Motor neuron (in vitro differentiated cells): ENCODE measurements around the gene PRKN. TPM values are rescaled to one million over a fixed set of nuclear protein-coding genes. Genes with fewer than 3 reads are reported as not detected.

ENCODE experiments used
- ATAC-seq, 8 experiments: fragments of 200-7000 bp; cut with Tn5 transposase; replicated peaks in 6 of 8; 2 replicates each; pipeline ENCODE4 v1.8.0; 2021; ENCODE audit warnings: mild to moderate bottlenecking in 8 of 8, moderate library complexity in 8 of 8
- H3K27ac ChIP-seq, 2 donors: fragments of 250-450 bp; sonication (Bioruptor Pico); 2 replicates each; pipeline ENCODE4 v1.9.0; 2021; ENCODE audit warnings: antibody characterized with exemption in 2 of 2, mild to moderate bottlenecking in 2 of 2, moderate library complexity in 1 of 2
- H3K4me1 ChIP-seq, 2 donors: fragments of 250-450 bp; sonication (Bioruptor Pico); replicated peaks in 1 of 2; 2 replicates each; pipeline ENCODE4 v1.6.1; 2021; ENCODE audit warnings: antibody characterized with exemption in 2 of 2, mild to moderate bottlenecking in 2 of 2, moderate library complexity in 1 of 2
- H3K4me3 ChIP-seq, 5 donors: fragments of 250-450 bp; sonication (Bioruptor Pico); 2 replicates each; pipeline ENCODE4 v1.9.0; 2021; ENCODE audit warnings: antibody characterized with exemption in 5 of 5, mild to moderate bottlenecking in 5 of 5, moderate library complexity in 4 of 5
- WGBS, 10 experiments: fragments of 450-650 bp; shearing (Covaris generic); methylation state at CpG; one replicate each; pipeline ENCODE4 v1.0.0; 2022; 5-methylcytosine and 5-hydroxymethylcytosine counted together
- in situ Hi-C, 9 experiments: fragments of 400-800 bp; cut with MboI; loops; one replicate each; pipeline ENCODE4 v1.15.0; 2021; ENCODE audit warnings: low sequenced_read_pairs in 9 of 9, low pct_unique_long_range_greater_than_20kb in 2 of 9; ENCODE audit not compliant: unreplicated experiment in 9 of 9
- total RNA-seq, 8 experiments: library from RNA; unstranded; fragments of 300-600 nt; gene quantifications; 2 replicates each; pipeline versions ENCODE4 v1.2.3 to v1.2.4, GENCODE V29; 2022

The PRKN gene
- total RNA-seq, 8 experiments from 2014 or later = 0.71 to 8.1 (median 2.9) TPM

- peaks cover 6 to 8% of the 10 kb centered on the region in 2 donors for H3K4me1 ChIP-seq
- no peak for ATAC-seq
- 49 to 100% (median 83%) methylated on average over 2 to 6 of the region's 6 CpGs; no CpG with 5 or more reads in 3 of the 10 experiments for WGBS, 10 experiments
- no peak overlapping the region for H3K4me3 ChIP-seq
- in situ Hi-C loops = no loop called here
- no peak overlapping the region for H3K27ac ChIP-seq
Measured at GRCh38 chr6:162708971-162709370, 18.6 kb downstream of the PRKN start.

- H3K4me1 ChIP-seq = peaks cover 6 to 10% of the 10 kb centered on the region in 2 donors
- H3K27ac ChIP-seq = no peak overlapping the region
- 37 to 100% (median 84%) methylated on average over 1 to 6 of the region's 6 CpGs; no CpG with 5 or more reads in 1 of the 10 experiments for WGBS, 10 experiments
- no peak overlapping the region for H3K4me3 ChIP-seq
- peak in 1 of 8 experiments; percentile 37 for ATAC-seq
- in situ Hi-C loops = no loop called here
Measured at GRCh38 chr6:162706232-162706631, 21.3 kb downstream of the PRKN start.

- no peak overlapping the region for H3K27ac ChIP-seq
- in situ Hi-C loops = no loop called here
- no peak overlapping the region for H3K4me3 ChIP-seq
- H3K4me1 ChIP-seq = peaks cover 6 to 10% of the 10 kb centered on the region in 2 donors
- no peak for ATAC-seq
- WGBS, 10 experiments = 29 to 100% (median 83%) methylated on average over 1 to 4 of the region's 4 CpGs; no CpG with 5 or more reads in 1 of the 10 experiments
Measured at GRCh38 chr6:162705736-162706135, 21.8 kb downstream of the PRKN start.

GRCh38 chr6:162704001-162704400 is 23.6 kb downstream of the PRKN start:
- in situ Hi-C loops = no loop called here
- ATAC-seq = no peak
- Histone ChIP-seq H3K4me3 (no peak overlapping the region), H3K27ac (no peak overlapping the region), H3K4me1 (peaks cover 6 to 10% of the 10 kb centered on the region in 2 donors)
- WGBS, 10 experiments = 50 to 100% (median 79%) methylated on average over 1 to 3 of the region's 4 CpGs; no CpG with 5 or more reads in 2 of the 10 experiments

GRCh38 chr6:162702446-162702845 is 25.1 kb downstream of the PRKN start:
- H3K27ac ChIP-seq = no peak overlapping the region
- ATAC-seq = no peak
- no peak overlapping the region for H3K4me3 ChIP-seq
- WGBS, 10 experiments = 0 to 92% (median 56%) methylated on average over 1 to 2 of the region's 2 CpGs; no CpG with 5 or more reads in 1 of the 10 experiments
- peaks cover 6 to 10% of the 10 kb centered on the region in 2 donors for H3K4me1 ChIP-seq
- in situ Hi-C loops = no loop called here

GRCh38 chr6:162701551-162701950 is 26.0 kb downstream of the PRKN start:
- H3K4me3 ChIP-seq = no peak overlapping the region
- peaks cover 6 to 9% of the 10 kb centered on the region in 2 donors for H3K4me1 ChIP-seq
- in situ Hi-C loops = no loop called here
- H3K27ac ChIP-seq = no peak overlapping the region
- WGBS, 10 experiments = 75 to 100% (median 80%) methylated on average over 1 of the region's 1 CpG; no CpG with 5 or more reads in 6 of the 10 experiments
- no peak for ATAC-seq

- H3K4me3 ChIP-seq = no peak overlapping the region
- no peak for ATAC-seq
- peaks cover 5 to 6% of the 10 kb centered on the region in 2 donors for H3K4me1 ChIP-seq
- 29 to 92% (median 82%) methylated on average over 2 to 3 of the region's 3 CpGs for WGBS, 10 experiments
- no peak overlapping the region for H3K27ac ChIP-seq
- in situ Hi-C loops = no loop called here
Measured at GRCh38 chr6:162700966-162701365, 26.6 kb downstream of the PRKN start.

- no peak for ATAC-seq
- no peak overlapping the region for H3K27ac ChIP-seq
- 0 to 100% (median 60%) methylated on average over 1 to 2 of the region's 2 CpGs; no CpG with 5 or more reads in 2 of the 10 experiments for WGBS, 10 experiments
- no peak overlapping the region for H3K4me3 ChIP-seq
- H3K4me1 ChIP-seq = peaks cover 5 to 8% of the 10 kb centered on the region in 2 donors
- in situ Hi-C loops = no loop called here
Measured at GRCh38 chr6:162699961-162700360, 27.6 kb downstream of the PRKN start.

GRCh38 chr6:162698440-162698839 is 29.1 kb downstream of the PRKN start:
- Histone ChIP-seq H3K4me3 (no peak overlapping the region), H3K4me1 (peaks cover 5 to 10% of the 10 kb centered on the region in 2 donors), H3K27ac (no peak overlapping the region)
- in situ Hi-C loops = no loop called here
- ATAC-seq = no peak

GRCh38 chr6:162697872-162698403 is 29.6 kb downstream of the PRKN start:
- in situ Hi-C loops = no loop called here
- peak in 3 of 8 experiments; percentile 94 to 99 (median 97) for ATAC-seq
- WGBS, 10 experiments = 20 to 86% (median 65%) methylated on average over 1 of the region's 1 CpG; no CpG with 5 or more reads in 6 of the 10 experiments

GRCh38 chr6:162690158-162690557 is 37.4 kb downstream of the PRKN start:
- WGBS, 10 experiments = 43 to 100% (median 76%) methylated on average over 1 to 5 of the region's 5 CpGs; no CpG with 5 or more reads in 2 of the 10 experiments

More at GRCh38 chr6:162697872-162698403, 29.6 kb downstream of the PRKN start:
- Histone ChIP-seq H3K4me3 (no peak overlapping the region), H3K4me1 (peaks cover 9 to 10% of the 10 kb centered on the region in 2 donors), H3K27ac (no peak overlapping the region)

GRCh38 chr6:162688751-162689345 is 38.7 kb downstream of the PRKN start:
- WGBS, 10 experiments = 0 to 83% (median 42%) methylated on average over 1 to 3 of the region's 3 CpGs
- peaks cover 18 to 42% of the 10 kb centered on the region in 2 donors for H3K4me1 ChIP-seq
- no peak overlapping the region for H3K27ac ChIP-seq
- H3K4me3 ChIP-seq = no peak overlapping the region
- peak in 5 of 8 experiments; percentile 85 to 91 (median 89) for ATAC-seq
- in situ Hi-C loops = no loop called here

More at GRCh38 chr6:162690158-162690557, 37.4 kb downstream of the PRKN start:
- ATAC-seq = no peak
- Histone ChIP-seq H3K4me3 (no peak overlapping the region), H3K27ac (no peak overlapping the region), H3K4me1 (peaks cover 18 to 40% of the 10 kb centered on the region in 2 donors)
- in situ Hi-C loops = no loop called here

- peaks cover 14 to 31% of the 10 kb centered on the region in 2 donors for H3K4me1 ChIP-seq
- WGBS, 10 experiments = 54 to 100% (median 90%) methylated on average over 2 to 5 of the region's 5 CpGs; no CpG with 5 or more reads in 1 of the 10 experiments
- no peak overlapping the region for H3K4me3 ChIP-seq
- in situ Hi-C loops = no loop called here
- H3K27ac ChIP-seq = no peak overlapping the region
- no peak for ATAC-seq
Measured at GRCh38 chr6:162685586-162685985, 42.0 kb downstream of the PRKN start.
